Activated CD8-positive, alpha-beta memory T cell treated with anti-CD3 and anti-CD28 coated beads, Interleukin-2, amount 10 ng/mL, durations not matched to agents 7 days and 5 days (primary cell): ENCODE measurements around the gene SPATA31C2. TPM values are rescaled to one million over a fixed set of nuclear protein-coding genes. Genes with fewer than 3 reads are reported as not detected.
"Not testable (repeated sequence)": the region's sequence is repeated elsewhere in the genome, so short reads cannot be mapped to it uniquely, and the experiment has no call there.

Source experiments
- ATAC-seq: fragments of 150-1000 bp; cut with Tn5 transposase; one replicate; pipeline ENCODE4 v1.10.0; 2021; ENCODE audit warnings: moderate library complexity
- CTCF ChIA-PET: fragments of 350-600 bp; sonication (Branson Sonifier 250); formaldehyde crosslinking; loops from one replicate; lab custom pipeline; 2021; ENCODE audit warnings: antibody characterized with exemption; lab: Charles Lee
- DNase-seq: peaks from one replicate; pipeline ENCODE4 v3.0.0-alpha.2; 2020
- H3K27ac Mint-ChIP-seq: one replicate; pipeline ENCODE4 v1.8.0; 2021; ENCODE audit warnings: mild to moderate bottlenecking, mixed read lengths
- H3K27me3 Mint-ChIP-seq: one replicate; pipeline ENCODE4 v1.8.0; 2021; ENCODE audit warnings: mixed read lengths
- H3K36me3 Mint-ChIP-seq: one replicate; pipeline ENCODE4 v1.8.0; 2021; ENCODE audit warnings: mild to moderate bottlenecking, mixed read lengths
- H3K4me1 Mint-ChIP-seq: one replicate; pipeline ENCODE4 v1.8.0; 2021; ENCODE audit warnings: mixed read lengths
- H3K4me3 Mint-ChIP-seq: one replicate; pipeline ENCODE4 v1.8.0; 2021; ENCODE audit warnings: mild to moderate bottlenecking, moderate library complexity, mixed read lengths
- H3K9me3 Mint-ChIP-seq: one replicate; pipeline ENCODE4 v1.8.0; 2022; ENCODE audit warnings: low read depth, mixed read lengths
- total RNA-seq, 2 experiments: library from RNA; stranded (reverse); gene quantifications; one replicate each; pipeline ENCODE4 v1.2.3, GENCODE V29; 2021

The SPATA31C2 gene
- not detected for total RNA-seq

GRCh38 chr9:88138375-88138774, at the start of gene SPATA31C2:
SPATA31C2 (minus strand) TSS chr9:88138475; CDS start chr9:88138446, 29 bp downstream.
- H3K36me3 Mint-ChIP-seq, DNase-seq, H3K4me1 Mint-ChIP-seq, CTCF ChIA-PET, H3K9me3 Mint-ChIP-seq, H3K4me3 Mint-ChIP-seq, H3K27ac Mint-ChIP-seq, ATAC-seq: not testable (repeated sequence)
- peaks cover 10% of the 10 kb centered on the region for H3K27me3 Mint-ChIP-seq

GRCh38 chr9:88187631-88188030, 49.4 kb upstream of the SPATA31C2 start:
- CTCF ChIA-PET, result interaction anchor here (1.5 kb wide), 1 partner anchor 15 kb away, joined by 3 read pairs; no protein-coding TSS in a partner anchor
- Mint-ChIP-seq H3K4me3 (no peak overlapping the region), H3K9me3 (no peaks in the 10 kb centered on the region), H3K4me1 (no peaks in the 10 kb centered on the region), H3K27ac (no peak overlapping the region), H3K27me3 (peaks cover 56% of the 10 kb centered on the region), H3K36me3 (no peaks in the 10 kb centered on the region)
- no peak for ATAC-seq
- no peak for DNase-seq

GRCh38 chr9:88186495-88187110, 48.3 kb upstream of the SPATA31C2 start:
- Mint-ChIP-seq H3K27me3 (peaks cover 56% of the 10 kb centered on the region), H3K36me3 (no peaks in the 10 kb centered on the region), H3K9me3 (no peaks in the 10 kb centered on the region), H3K4me1 (no peaks in the 10 kb centered on the region), H3K27ac (no peak overlapping the region), H3K4me3 (no peak overlapping the region)
- ATAC-seq, result no peak
- DNase-seq, result no peak
- CTCF ChIA-PET, result no interaction called here

- Mint-ChIP-seq H3K4me3 (no peak overlapping the region), H3K36me3 (no peaks in the 10 kb centered on the region), H3K4me1 (peaks cover 5% of the 10 kb centered on the region), H3K9me3 (peaks cover 2% of the 10 kb centered on the region), H3K27me3 (peaks cover 48% of the 10 kb centered on the region), H3K27ac (no peak overlapping the region)
- ATAC-seq (no peak), DNase-seq (no peak)
- CTCF ChIA-PET, result no interaction called here
These were observed 46.7 kb upstream of the SPATA31C2 start for GRCh38 chr9:88184976-88185375.

GRCh38 chr9:88183798-88184495, 45.7 kb upstream of the SPATA31C2 start:
- Mint-ChIP-seq H3K27ac (no peak overlapping the region), H3K36me3 (peaks cover under 1% of the 10 kb centered on the region), H3K4me1 (peaks cover 15% of the 10 kb centered on the region), H3K9me3 (peaks cover 2% of the 10 kb centered on the region), H3K27me3 (peaks cover 39% of the 10 kb centered on the region), H3K4me3 (no peak overlapping the region)
- CTCF ChIA-PET, result no interaction called here
- ATAC-seq (no peak), DNase-seq (no peak)

GRCh38 chr9:88182501-88182900, 44.2 kb upstream of the SPATA31C2 start:
- no peak for DNase-seq
- Mint-ChIP-seq H3K27me3 (peaks cover 42% of the 10 kb centered on the region), H3K4me3 (no peak overlapping the region), H3K27ac (no peak overlapping the region), H3K4me1 (peaks cover 23% of the 10 kb centered on the region), H3K36me3 (peaks cover 2% of the 10 kb centered on the region), H3K9me3 (peaks cover 2% of the 10 kb centered on the region)
- CTCF ChIA-PET, result no interaction called here
- no peak for ATAC-seq

- H3K9me3 Mint-ChIP-seq, result peaks cover 2% of the 10 kb centered on the region
- H3K27ac Mint-ChIP-seq, result no peak overlapping the region
- H3K4me3 Mint-ChIP-seq, result no peak overlapping the region
- peaks cover 27% of the 10 kb centered on the region for H3K4me1 Mint-ChIP-seq
- DNase-seq (no peak), ATAC-seq (no peak)
- CTCF ChIA-PET, result no interaction called here
- H3K27me3 Mint-ChIP-seq, result peaks cover 45% of the 10 kb centered on the region
- peaks cover 2% of the 10 kb centered on the region for H3K36me3 Mint-ChIP-seq
These were observed 41.9 kb upstream of the SPATA31C2 start for GRCh38 chr9:88180081-88180765.

- ATAC-seq (peak; percentile 85), DNase-seq (peak; percentile 82)
- H3K4me3 Mint-ChIP-seq, result peak overlapping the region; percentile 25
- peaks cover 27% of the 10 kb centered on the region for H3K4me1 Mint-ChIP-seq
- peaks cover 2% of the 10 kb centered on the region for H3K9me3 Mint-ChIP-seq
- H3K27me3 Mint-ChIP-seq, result peaks cover 51% of the 10 kb centered on the region
- H3K27ac Mint-ChIP-seq, result peak overlapping the region; percentile 67
- peaks cover 2% of the 10 kb centered on the region for H3K36me3 Mint-ChIP-seq
- CTCF ChIA-PET, result interaction anchor here (0.8 kb wide), 1 partner anchor 400 kb away, joined by 3 read pairs; no protein-coding TSS in a partner anchor
These were observed 40.8 kb upstream of the SPATA31C2 start for GRCh38 chr9:88179062-88179521.

- Mint-ChIP-seq H3K4me1 (peaks cover 27% of the 10 kb centered on the region), H3K4me3 (peak overlapping the region; percentile 25), H3K27ac (peak overlapping the region; percentile 67), H3K27me3 (peaks cover 51% of the 10 kb centered on the region), H3K36me3 (peaks cover 2% of the 10 kb centered on the region), H3K9me3 (peaks cover 2% of the 10 kb centered on the region)
- DNase-seq, result no peak
- ATAC-seq, result no peak
- CTCF ChIA-PET, result interaction anchor here (0.8 kb wide), 1 partner anchor 400 kb away, joined by 3 read pairs; no protein-coding TSS in a partner anchor
These were observed 40.4 kb upstream of the SPATA31C2 start for GRCh38 chr9:88178641-88179040.

- H3K9me3 Mint-ChIP-seq, result peaks cover 2% of the 10 kb centered on the region
- peaks cover 2% of the 10 kb centered on the region for H3K36me3 Mint-ChIP-seq
- peaks cover 43% of the 10 kb centered on the region for H3K27me3 Mint-ChIP-seq
- peaks cover 27% of the 10 kb centered on the region for H3K4me1 Mint-ChIP-seq
- H3K4me3 Mint-ChIP-seq, result no peak overlapping the region
- DNase-seq (no peak), ATAC-seq (no peak)
- no peak overlapping the region for H3K27ac Mint-ChIP-seq
- CTCF ChIA-PET, result no interaction called here
These were observed 39.1 kb upstream of the SPATA31C2 start for GRCh38 chr9:88177371-88177770.

- peaks cover 2% of the 10 kb centered on the region for H3K36me3 Mint-ChIP-seq
- DNase-seq (no peak), ATAC-seq (no peak)
- no peaks in the 10 kb centered on the region for H3K9me3 Mint-ChIP-seq
- peaks cover 16% of the 10 kb centered on the region for H3K4me1 Mint-ChIP-seq
- H3K27me3 Mint-ChIP-seq, result peaks cover 39% of the 10 kb centered on the region
- H3K4me3 Mint-ChIP-seq, result no peak overlapping the region
- CTCF ChIA-PET, result interaction anchor here (1.0 kb wide), 1 partner anchor 405 kb away, joined by 5 read pairs; no protein-coding TSS in a partner anchor
- no peak overlapping the region for H3K27ac Mint-ChIP-seq
These were observed 36.0 kb upstream of the SPATA31C2 start for GRCh38 chr9:88174324-88174723.

GRCh38 chr9:88173378-88173999, 35.2 kb upstream of the SPATA31C2 start:
- peaks cover 2% of the 10 kb centered on the region for H3K9me3 Mint-ChIP-seq
- ATAC-seq (peak; percentile 64), DNase-seq (peak; percentile 73)
- no peak overlapping the region for H3K27ac Mint-ChIP-seq
- no peak overlapping the region for H3K4me3 Mint-ChIP-seq
- H3K36me3 Mint-ChIP-seq, result no peaks in the 10 kb centered on the region
- H3K4me1 Mint-ChIP-seq, result peaks cover 7% of the 10 kb centered on the region
- CTCF ChIA-PET, result interaction anchor here (0.7 to 1.3 kb wide), 7 partner anchors 14 to 407 kb away, joined by 3 to 8 read pairs (median 3); no protein-coding TSS in a partner anchor
- H3K27me3 Mint-ChIP-seq, result peaks cover 38% of the 10 kb centered on the region

GRCh38 chr9:88169700-88170099, 31.4 kb upstream of the SPATA31C2 start:
- Mint-ChIP-seq H3K4me1 (no peaks in the 10 kb centered on the region), H3K27ac (no peak overlapping the region), H3K27me3 (peaks cover 17% of the 10 kb centered on the region), H3K9me3 (peaks cover 2% of the 10 kb centered on the region), H3K4me3 (no peak overlapping the region), H3K36me3 (no peaks in the 10 kb centered on the region)
- CTCF ChIA-PET, result interaction anchor here (0.8 kb wide), 1 partner anchor 409 kb away, joined by 3 read pairs; no protein-coding TSS in a partner anchor
- DNase-seq (no peak), ATAC-seq (no peak)
